NCI-H146 (cell line): ENCODE measurements around the gene DRC7.

ENCODE experiments used
- DNase-seq: peaks from one replicate; lab custom pipeline; 2025; lab: John Stamatoyannopoulos, UW

DRC7 gene

DNA sequence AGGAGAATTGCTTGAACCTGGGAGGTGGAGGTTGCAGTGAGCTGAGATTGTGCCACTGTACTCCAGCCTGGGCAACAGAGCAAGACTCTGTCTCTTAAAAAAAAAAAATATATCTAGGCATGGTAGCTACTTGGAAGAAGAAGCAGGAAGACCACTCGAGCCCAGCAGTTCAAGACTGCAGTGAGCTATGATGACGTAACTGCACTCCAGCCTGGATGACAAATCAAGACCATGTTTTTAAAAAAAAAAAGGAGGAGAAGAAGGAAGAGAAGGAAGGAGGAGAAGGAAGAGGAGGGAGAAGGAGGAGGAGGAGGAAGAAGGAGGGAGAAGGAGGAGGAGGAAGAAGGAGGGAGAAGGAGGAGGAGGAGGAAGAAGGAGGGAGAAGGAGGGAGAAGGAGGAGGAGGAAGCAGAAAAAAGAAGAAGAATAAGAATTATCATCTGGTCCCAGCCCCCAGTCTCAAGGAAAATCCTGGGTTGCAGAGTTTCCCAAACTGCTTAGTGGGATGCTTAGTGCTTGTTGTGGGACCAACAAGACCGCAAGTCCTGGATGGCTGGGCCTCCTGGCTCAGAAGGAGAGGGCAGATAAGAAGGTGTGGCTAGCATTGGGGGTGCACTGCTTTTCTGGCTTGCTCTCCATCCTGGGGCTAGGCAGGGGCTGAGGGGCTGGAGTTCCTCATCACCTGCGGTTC, 3.7 kb upstream of the DRC7 start:
- no peak for DNase-seq

DNA sequence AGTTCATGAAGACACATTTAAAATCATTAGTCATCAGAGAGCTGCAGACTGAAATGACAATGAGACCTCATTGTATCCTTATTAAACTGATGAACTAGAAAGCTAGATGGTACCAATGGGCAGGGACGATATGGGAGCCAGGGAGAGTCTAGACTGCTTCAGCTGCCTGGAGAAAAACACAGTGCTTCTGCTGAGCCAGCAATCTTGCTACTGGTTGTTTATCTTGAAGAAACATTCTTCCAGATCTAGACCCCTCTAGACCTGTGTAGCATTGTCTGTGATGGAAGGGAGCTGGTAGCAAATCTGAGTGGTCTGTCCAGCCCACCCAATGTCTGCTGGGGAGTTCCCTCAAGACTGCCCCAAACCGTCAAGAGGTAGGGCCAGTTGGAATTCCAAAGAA, 2.0 kb upstream of the DRC7 start:
- DNase-seq = no peak

DNA sequence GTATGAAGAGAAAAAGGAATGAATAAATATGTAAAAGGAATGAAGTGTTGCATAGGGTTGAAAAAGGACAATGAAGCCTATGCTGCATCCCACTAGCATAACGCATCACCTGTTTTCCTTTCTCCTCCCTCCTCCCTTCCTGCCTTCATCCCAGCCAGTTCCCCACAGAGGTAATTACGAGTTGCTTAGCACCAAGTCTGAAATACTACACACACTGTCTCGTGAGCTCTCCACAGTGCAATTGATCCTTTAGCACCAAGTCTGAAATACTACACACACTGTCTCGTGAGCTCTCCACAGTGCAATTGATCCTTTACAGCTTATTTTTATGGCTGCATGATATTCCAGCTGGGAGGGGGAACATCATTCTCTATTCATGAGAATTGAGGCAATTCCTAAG, 1.1 kb upstream of the DRC7 start:
- DNase-seq = no peak

GRCh38 chr16:57694231-57694724, 328 bp upstream of the DRC7 start:
- no peak for DNase-seq

GRCh38 chr16:57695680-57696069, 1.1 kb downstream of the DRC7 start:
- no peak for DNase-seq

DNA sequence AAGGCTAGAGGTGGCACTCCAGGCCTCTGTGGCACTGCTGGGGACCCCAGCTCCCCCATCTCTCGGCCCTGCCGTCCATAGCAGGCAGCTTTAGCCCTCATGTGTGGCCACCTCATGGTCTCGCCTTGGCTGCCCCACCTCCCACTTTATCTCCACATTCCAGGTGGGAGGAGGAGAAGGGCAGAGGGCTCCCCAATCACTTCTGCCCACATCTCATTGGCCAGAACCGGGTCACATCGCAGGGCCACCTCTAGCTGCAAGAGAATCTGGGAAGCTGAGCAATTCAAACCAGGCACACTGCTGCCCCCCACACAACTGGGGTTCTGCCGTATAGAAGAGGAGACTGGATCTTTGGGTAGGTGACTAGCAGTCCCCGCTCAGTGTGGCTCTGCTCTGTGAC, 1.6 kb downstream of the DRC7 start:
- no peak for DNase-seq

- no peak for DNase-seq
Observed at GRCh38 chr16:57697896-57698537, 3.4 kb downstream of the DRC7 start.

- DNase-seq = no peak
Observed at GRCh38 chr16:57698812-57699405, 4.3 kb downstream of the DRC7 start.

DNA sequence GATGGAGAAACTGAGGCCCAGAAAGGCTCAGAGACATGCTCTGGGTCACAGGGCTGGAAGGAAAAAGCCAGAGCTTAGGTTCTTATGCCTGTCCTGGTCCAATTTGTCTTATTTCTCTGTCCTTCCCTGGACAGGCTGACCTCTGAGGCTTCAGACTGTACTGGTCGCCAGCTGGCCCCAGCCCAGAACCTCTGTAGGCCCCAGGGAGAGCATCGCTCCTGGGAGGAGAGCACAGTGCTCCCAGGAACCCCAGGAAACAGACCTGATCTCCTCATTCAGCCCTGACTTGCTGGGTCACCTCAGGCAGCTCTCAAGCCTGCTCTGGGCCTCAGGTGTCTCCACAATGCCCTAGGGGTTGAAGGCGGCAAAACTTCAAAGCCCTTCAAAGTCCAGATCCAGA, 4.9 kb downstream of the DRC7 start:
- DNase-seq = no peak

- no peak for DNase-seq
Observed at GRCh38 chr16:57699899-57700298, 5.3 kb downstream of the DRC7 start.

GRCh38 chr16:57700781-57701551, 6.4 kb downstream of the DRC7 start:
- no peak for DNase-seq

DNA sequence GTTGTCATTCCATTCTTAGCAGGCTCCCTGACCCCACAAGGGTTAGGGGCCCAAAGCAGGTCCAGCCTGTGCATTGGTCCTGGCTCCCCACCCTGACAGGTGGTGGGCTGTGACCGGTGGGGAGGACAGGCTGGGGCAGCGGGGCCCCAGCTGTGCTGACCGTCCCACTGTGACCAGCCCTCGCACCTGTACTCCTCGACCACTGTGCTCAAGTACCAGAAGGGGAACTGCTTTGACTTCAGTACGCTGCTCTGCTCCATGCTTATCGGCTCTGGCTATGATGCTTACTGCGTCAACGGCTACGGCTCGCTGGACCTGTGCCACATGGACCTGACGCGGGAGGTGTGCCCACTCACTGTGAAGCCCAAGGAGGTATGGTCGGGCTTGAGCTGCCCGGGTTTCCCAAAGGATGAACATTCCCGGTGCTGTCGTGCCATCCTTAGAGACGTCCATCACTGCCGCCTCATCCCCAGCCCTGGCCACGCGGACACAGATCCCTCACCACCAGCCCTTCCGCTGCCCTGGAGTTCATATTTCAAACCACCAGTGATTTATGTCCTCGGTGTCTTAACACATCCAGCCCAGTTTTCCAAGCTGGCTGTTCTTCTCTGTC, 7.3 kb downstream of the DRC7 start:
- no peak for DNase-seq

GRCh38 chr16:57703416-57704010, 8.9 kb downstream of the DRC7 start:
- DNase-seq = no peak

- no peak for DNase-seq
Observed at GRCh38 chr16:57704011-57704904, 9.7 kb downstream of the DRC7 start.

GRCh38 chr16:57704905-57705852, 10.6 kb downstream of the DRC7 start:
- DNase-seq = no peak

DNA sequence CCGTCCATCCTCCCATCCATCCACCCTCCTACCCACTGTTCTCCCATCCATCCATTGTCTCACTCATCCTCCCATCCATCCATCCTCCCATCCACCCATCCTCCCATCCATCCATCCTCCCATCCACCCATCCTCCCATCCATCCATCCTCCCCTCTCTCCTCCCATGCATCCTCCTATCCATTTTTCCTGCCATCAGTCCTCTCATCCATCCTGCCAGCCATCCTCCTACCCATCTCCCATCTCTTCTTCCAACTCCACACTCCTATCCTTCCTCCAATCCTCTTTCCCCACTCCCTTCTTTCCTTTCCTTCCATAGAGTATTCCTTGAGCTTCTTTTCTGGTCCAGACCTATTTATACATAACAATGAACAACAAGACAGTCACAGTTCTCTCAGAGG, 12.1 kb downstream of the DRC7 start:
- DNase-seq = no peak

GRCh38 chr16:57707331-57707730, 12.7 kb downstream of the DRC7 start:
- DNase-seq = no peak

- no peak for DNase-seq
Observed at GRCh38 chr16:57708168-57708567, 13.6 kb downstream of the DRC7 start.

- no peak for DNase-seq
Observed at GRCh38 chr16:57709663-57710062, 15.1 kb downstream of the DRC7 start.

- no peak for DNase-seq
Observed at GRCh38 chr16:57711346-57711745, 16.7 kb downstream of the DRC7 start.
